SK-N-SH (cell line): ENCODE data around the gene LARGE1.

Experiments used
- POLR2AphosphoS5 ChIP-seq: IDR thresholded peaks from 2 replicates; pipeline ENCODE4 v1.6.1; 2012; ENCODE audit warnings: low read depth, low read length
- TF ChIP-seq, protein P1 (sequence below): fragments of 200-600 bp; sonication (generic); IDR thresholded peaks from 2 replicates; pipeline ENCODE4 v1.6.1; 2017; ENCODE audit warnings: antibody characterized with exemption, mild to moderate bottlenecking, moderate library complexity

DNA sequence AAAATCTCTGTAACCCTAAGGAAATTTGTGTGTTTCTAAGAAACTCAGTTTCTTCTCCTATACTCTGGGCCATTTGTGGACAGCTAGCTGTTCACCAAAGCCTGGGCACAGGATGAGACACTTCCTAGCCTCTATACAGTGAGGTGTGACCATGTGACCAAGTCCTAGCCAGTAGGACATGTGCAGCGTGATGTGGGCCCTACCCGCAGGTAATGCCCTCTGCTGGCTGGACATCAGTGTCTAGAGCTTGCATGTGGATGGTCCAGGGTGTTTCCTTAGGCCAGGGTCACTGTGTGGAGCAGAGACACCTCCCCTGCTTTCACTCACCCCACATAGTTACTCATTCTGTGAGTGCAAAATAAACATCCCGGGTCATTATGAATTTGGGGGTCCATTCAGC, 100.5 kb downstream of the LARGE1 start:
- no peak for TF ChIP-seq POLR2AphosphoS5
- TF ChIP-seq, protein P1, sequence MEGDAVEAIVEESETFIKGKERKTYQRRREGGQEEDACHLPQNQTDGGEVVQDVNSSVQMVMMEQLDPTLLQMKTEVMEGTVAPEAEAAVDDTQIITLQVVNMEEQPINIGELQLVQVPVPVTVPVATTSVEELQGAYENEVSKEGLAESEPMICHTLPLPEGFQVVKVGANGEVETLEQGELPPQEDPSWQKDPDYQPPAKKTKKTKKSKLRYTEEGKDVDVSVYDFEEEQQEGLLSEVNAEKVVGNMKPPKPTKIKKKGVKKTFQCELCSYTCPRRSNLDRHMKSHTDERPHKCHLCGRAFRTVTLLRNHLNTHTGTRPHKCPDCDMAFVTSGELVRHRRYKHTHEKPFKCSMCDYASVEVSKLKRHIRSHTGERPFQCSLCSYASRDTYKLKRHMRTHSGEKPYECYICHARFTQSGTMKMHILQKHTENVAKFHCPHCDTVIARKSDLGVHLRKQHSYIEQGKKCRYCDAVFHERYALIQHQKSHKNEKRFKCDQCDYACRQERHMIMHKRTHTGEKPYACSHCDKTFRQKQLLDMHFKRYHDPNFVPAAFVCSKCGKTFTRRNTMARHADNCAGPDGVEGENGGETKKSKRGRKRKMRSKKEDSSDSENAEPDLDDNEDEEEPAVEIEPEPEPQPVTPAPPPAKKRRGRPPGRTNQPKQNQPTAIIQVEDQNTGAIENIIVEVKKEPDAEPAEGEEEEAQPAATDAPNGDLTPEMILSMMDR, result no peak
